ENCODE results near the gene THSD4.

Gene THSD4

DNA sequence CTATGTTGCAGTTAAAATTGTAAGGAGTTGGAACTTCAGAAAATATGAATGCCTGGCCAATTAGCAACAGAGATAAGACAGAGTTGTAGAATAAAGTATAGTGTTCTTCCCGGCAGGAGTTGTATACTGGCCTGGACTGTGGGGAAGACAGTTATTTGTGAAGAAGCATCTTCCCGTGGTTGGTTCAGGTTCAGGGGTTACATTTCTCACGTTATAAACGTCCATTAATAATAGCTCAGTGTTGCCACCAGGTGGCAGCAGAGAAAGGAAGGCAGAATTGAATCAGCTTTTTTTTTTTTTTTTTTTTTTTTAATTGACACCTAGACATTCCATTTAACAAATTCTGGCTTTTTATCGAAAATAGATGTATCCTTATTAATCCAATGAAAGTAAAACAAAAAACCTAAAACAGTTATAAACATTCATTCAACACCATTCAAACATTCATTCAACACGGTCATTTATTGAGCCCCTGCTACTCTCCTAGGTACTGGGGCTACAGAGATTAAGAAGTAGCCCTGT is 628.7 kb downstream of the THSD4 start:
- DNase-seq (ENCODE audit: low read depth) = no peak
- no peak overlapping the region for H3K4me3 ChIP-seq (ENCODE audit: low read length)
- TF ChIP-seq CTCF (conservative IDR thresholded peaks at IDR 0.05; ENCODE audit: low read depth, low read length) = peak; percentile 73

DNA sequence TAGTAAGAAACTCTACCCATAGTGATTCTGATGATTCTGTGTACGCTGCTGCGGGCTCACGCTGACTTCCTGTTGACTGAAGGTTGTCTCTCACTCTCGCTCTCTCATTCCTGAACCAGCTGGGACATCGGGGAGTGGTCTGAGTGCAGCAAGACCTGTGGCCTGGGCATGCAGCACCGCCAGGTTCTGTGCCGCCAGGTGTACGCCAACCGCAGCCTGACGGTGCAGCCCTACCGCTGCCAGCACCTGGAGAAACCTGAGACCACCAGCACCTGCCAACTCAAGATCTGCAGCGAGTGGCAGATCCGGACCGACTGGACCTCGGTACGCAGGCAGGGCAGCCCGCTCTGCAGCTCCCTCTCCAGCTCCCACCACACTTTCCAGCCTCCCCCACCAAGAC is 631.4 kb downstream of the THSD4 start:
- TF ChIP-seq CTCF (conservative IDR thresholded peaks at IDR 0.05; ENCODE audit: low read depth, low read length) = no peak
- no peak for DNase-seq (ENCODE audit: low read depth)
- no peak overlapping the region for H3K4me3 ChIP-seq (ENCODE audit: low read length)

GRCh38 chr15:71747128-71748083 is 632.1 kb downstream of the THSD4 start:
- TF ChIP-seq CTCF (conservative IDR thresholded peaks at IDR 0.05; ENCODE audit: low read depth, low read length) = no peak
- DNase-seq (ENCODE audit: low read depth) = no peak
- no peak overlapping the region for H3K4me3 ChIP-seq (ENCODE audit: low read length)

DNA sequence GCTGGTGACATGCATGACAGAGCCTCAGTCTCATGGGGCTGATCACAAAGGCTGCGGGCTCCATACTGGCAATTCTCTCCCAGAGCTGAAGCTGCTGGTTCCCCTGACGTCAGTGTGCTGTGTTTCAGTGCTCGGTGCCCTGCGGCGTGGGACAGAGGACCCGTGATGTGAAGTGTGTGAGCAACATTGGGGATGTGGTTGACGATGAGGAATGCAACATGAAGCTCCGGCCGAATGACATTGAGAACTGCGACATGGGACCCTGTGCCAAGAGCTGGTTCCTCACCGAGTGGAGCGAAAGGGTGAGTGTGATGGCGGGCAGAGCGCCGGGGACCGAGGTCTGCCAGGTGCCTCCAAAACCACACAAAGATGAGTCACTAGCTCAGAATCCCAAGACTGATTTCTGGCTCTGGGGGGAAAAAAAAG is 633.0 kb downstream of the THSD4 start:
- TF ChIP-seq CTCF (conservative IDR thresholded peaks at IDR 0.05; ENCODE audit: low read depth, low read length) = no peak
- DNase-seq (ENCODE audit: low read depth) = no peak
- H3K4me3 ChIP-seq (ENCODE audit: low read length) = no peak overlapping the region

GRCh38 chr15:71749500-71749899 is 634.2 kb downstream of the THSD4 start:
- no peak for TF ChIP-seq CTCF (conservative IDR thresholded peaks at IDR 0.05; ENCODE audit: low read depth, low read length)
- DNase-seq (ENCODE audit: low read depth) = no peak
- no peak overlapping the region for H3K4me3 ChIP-seq (ENCODE audit: low read length)

- DNase-seq (ENCODE audit: low read depth) = no peak
- no peak for TF ChIP-seq CTCF (conservative IDR thresholded peaks at IDR 0.05; ENCODE audit: low read depth, low read length)
- no peak overlapping the region for H3K4me3 ChIP-seq (ENCODE audit: low read length)
Measured at GRCh38 chr15:71752128-71752527, 636.9 kb downstream of the THSD4 start.

All from retinal pigment epithelial cell (primary cell).